ENCODE results near the gene SLC16A13. TPM values are rescaled to one million over a fixed set of nuclear protein-coding genes. Genes with fewer than 3 reads are reported as not detected.

The SLC16A13 gene
- total RNA-seq, 4 donors from 2014 or later = 0.58 to 0.81 (median 0.72) TPM; not detected in 1

- Histone ChIP-seq H3K9me3 (no peaks in the 10 kb centered on the region), H3K27ac (peak overlapping the region; percentile 83 to 96 (median 89)), H3K4me1 (peaks cover 0 to 93% (median 26%) of the 10 kb centered on the region in 3 donors), H3K27me3 (peaks cover 36% of the 10 kb centered on the region), H3K36me3 (peaks cover 0 to 12% of the 10 kb centered on the region in 2 donors), H3K4me3 (peak overlapping the region; percentile 69 to 88)
- TF ChIP-seq CTCF (IDR thresholded peaks at IDR 0.05) (no peak), POLR2A (IDR thresholded peaks at IDR 0.05) (no peak), EP300 (IDR thresholded peaks at IDR 0.05) (no peak), POLR2AphosphoS5 (IDR thresholded peaks at IDR 0.05) (no peak)
- no peak for ATAC-seq
- WGBS, 2 donors (ENCODE audit: low coverage in 1 of 2) = 29 to 80% methylated on average over 1 to 4 of the region's 16 CpGs
Observed at GRCh38 chr17:7019839-7020519, 15.8 kb upstream of the SLC16A13 start.

GRCh38 chr17:7020894-7021664, 14.7 kb upstream of the SLC16A13 start:
- WGBS, 2 donors (ENCODE audit: low coverage in 1 of 2) = 61 to 90% methylated on average over 2 to 6 of the region's 11 CpGs
- ATAC-seq = no peak
- no peak for TF ChIP-seq POLR2A (IDR thresholded peaks at IDR 0.05)
- no peak for TF ChIP-seq POLR2AphosphoS5 (IDR thresholded peaks at IDR 0.05)
- TF ChIP-seq EP300 (IDR thresholded peaks at IDR 0.05) = no peak
- no peak for TF ChIP-seq CTCF (IDR thresholded peaks at IDR 0.05)
- Histone ChIP-seq H3K36me3 (peaks cover 0 to 12% of the 10 kb centered on the region in 2 donors), H3K4me3 (peak overlapping the region in 1 of 2 donors; percentile 35), H3K9me3 (no peaks in the 10 kb centered on the region), H3K27ac (peak overlapping the region in 3 of 4 donors; percentile 83 to 96 (median 92)), H3K4me1 (peaks cover 0 to 82% (median 21%) of the 10 kb centered on the region in 3 donors), H3K27me3 (peaks cover 40% of the 10 kb centered on the region)

GRCh38 chr17:7021993-7022778, 13.6 kb upstream of the SLC16A13 start:
- H3K9me3 ChIP-seq = no peaks in the 10 kb centered on the region
- peak overlapping the region in 1 of 2 donors; percentile 41 for H3K4me3 ChIP-seq
- peak; percentile 74 for ATAC-seq
- peaks cover 0 to 4% of the 10 kb centered on the region in 2 donors for H3K36me3 ChIP-seq
- TF ChIP-seq CTCF (IDR thresholded peaks at IDR 0.05) (peak in 3 of 4 experiments; percentile 93 to 98 (median 93)), POLR2A (IDR thresholded peaks at IDR 0.05) (no peak), EP300 (IDR thresholded peaks at IDR 0.05) (no peak), POLR2AphosphoS5 (IDR thresholded peaks at IDR 0.05) (no peak)
- peaks cover 0 to 76% (median 21%) of the 10 kb centered on the region in 3 donors for H3K4me1 ChIP-seq
- WGBS, 2 donors (ENCODE audit: low coverage in 1 of 2) = 0 to 13% methylated on average over 2 to 5 of the region's 53 CpGs
- H3K27ac ChIP-seq = peak overlapping the region in 3 of 4 donors; percentile 77 to 92 (median 83)
- peaks cover 47% of the 10 kb centered on the region for H3K27me3 ChIP-seq

GRCh38 chr17:7022781-7023571, 12.8 kb upstream of the SLC16A13 start, which contains the start of gene BCL6B:
BCL6B (plus strand) TSS chr17:7023050; CDS start chr17:7023672, 622 bp downstream.
- peaks cover 51% of the 10 kb centered on the region for H3K27me3 ChIP-seq
- TF ChIP-seq CTCF (IDR thresholded peaks at IDR 0.05) = no peak
- no peak for TF ChIP-seq EP300 (IDR thresholded peaks at IDR 0.05)
- no peak for TF ChIP-seq POLR2A (IDR thresholded peaks at IDR 0.05)
- H3K9me3 ChIP-seq = no peaks in the 10 kb centered on the region
- ATAC-seq = no peak
- H3K27ac ChIP-seq = peak within 1 kb of the TSS in 3 of 4 donors; percentile 77 to 92 (median 83)
- peaks cover 0 to 68% (median 13%) of the 10 kb centered on the region in 3 donors for H3K4me1 ChIP-seq
- H3K36me3 ChIP-seq = no peaks in the 10 kb centered on the region
- H3K4me3 ChIP-seq = peak within 1 kb of the TSS in 1 of 2 donors; percentile 41
- 4 to 6% methylated on average over 4 to 16 of the region's 47 CpGs for WGBS, 2 donors (ENCODE audit: low coverage in 1 of 2)

Measured in gastroesophageal sphincter (tissue), 4 donors.